Stimulated activated CD4-positive, alpha-beta T cell treated with anti-CD3 and anti-CD28 coated beads, Interleukin-1b, Interleukin-23, amount 100 ng/mL, for 48 hours (primary cell): Measurements from ENCODE around the gene SPATC1L.
"Not testable (repeated sequence)": the region's sequence is repeated elsewhere in the genome, so short reads cannot be mapped to it uniquely, and the experiment has no call there.

Experiments
- DNase-seq: peaks from one replicate; pipeline ENCODE4 v3.0.0-alpha.2; 2020

Gene SPATC1L

GRCh38 chr21:46214478-46215340 is 30.4 kb upstream of the SPATC1L start:
- DNase-seq: no peak

- no peak for DNase-seq
Measured at GRCh38 chr21:46213620-46214286, 29.5 kb upstream of the SPATC1L start.

- DNase-seq: no peak
Measured at GRCh38 chr21:46212721-46213484, 28.6 kb upstream of the SPATC1L start.

GRCh38 chr21:46211786-46212720 is 27.8 kb upstream of the SPATC1L start:
- DNase-seq: no peak

- no peak for DNase-seq
Measured at GRCh38 chr21:46211376-46211775, 27.1 kb upstream of the SPATC1L start.

GRCh38 chr21:46210378-46211136 is 26.3 kb upstream of the SPATC1L start:
- no peak for DNase-seq

- no peak for DNase-seq
Measured at GRCh38 chr21:46208761-46209721, 24.8 kb upstream of the SPATC1L start.

GRCh38 chr21:46207920-46208591 is 23.8 kb upstream of the SPATC1L start:
- DNase-seq: no peak

GRCh38 chr21:46207006-46207919 is 23.0 kb upstream of the SPATC1L start:
- DNase-seq: no peak

- DNase-seq: no peak
Measured at GRCh38 chr21:46206163-46207005, 22.1 kb upstream of the SPATC1L start.

- no peak for DNase-seq
Measured at GRCh38 chr21:46205766-46206162, 21.5 kb upstream of the SPATC1L start.

GRCh38 chr21:46205166-46205565 is 20.9 kb upstream of the SPATC1L start:
- DNase-seq: no peak

- DNase-seq: no peak
Measured at GRCh38 chr21:46203203-46203600, 18.9 kb upstream of the SPATC1L start.

- DNase-seq: no peak
Measured at GRCh38 chr21:46202592-46203202, 18.4 kb upstream of the SPATC1L start.

- DNase-seq: not testable (repeated sequence)
Measured at GRCh38 chr21:46200877-46201803, 16.9 kb upstream of the SPATC1L start.
